ENCODE results near the gene DLX2.

The DLX2 gene

GRCh38 chr2:172094294-172095145 lies 8.2 kb downstream of the DLX2 start:
- DNase-seq (ENCODE audit: low read depth in 1 of 2, low spot score in 1 of 2) = no peak

- no peak for DNase-seq (ENCODE audit: low read depth in 1 of 2, low spot score in 1 of 2)
These were observed 9.0 kb downstream of the DLX2 start for GRCh38 chr2:172093416-172094293.

- DNase-seq (ENCODE audit: low read depth in 1 of 2, low spot score in 1 of 2) = no peak
These were observed 9.8 kb downstream of the DLX2 start for GRCh38 chr2:172092716-172093415.

- no peak for DNase-seq (ENCODE audit: low read depth in 1 of 2, low spot score in 1 of 2)
These were observed 10.7 kb downstream of the DLX2 start for GRCh38 chr2:172091761-172092566.

- DNase-seq (ENCODE audit: low read depth in 1 of 2, low spot score in 1 of 2) = no peak
These were observed 11.6 kb downstream of the DLX2 start for GRCh38 chr2:172091000-172091641.

- no peak for DNase-seq (ENCODE audit: low read depth in 1 of 2, low spot score in 1 of 2)
These were observed 12.4 kb downstream of the DLX2 start for GRCh38 chr2:172090044-172090961.

- DNase-seq (ENCODE audit: low read depth in 1 of 2, low spot score in 1 of 2) = no peak
These were observed 13.1 kb downstream of the DLX2 start for GRCh38 chr2:172089633-172090032.

GRCh38 chr2:172089005-172089504 lies 13.6 kb downstream of the DLX2 start:
- DNase-seq (ENCODE audit: low read depth in 1 of 2, low spot score in 1 of 2) = no peak

GRCh38 chr2:172088245-172089004 lies 14.3 kb downstream of the DLX2 start:
- no peak for DNase-seq (ENCODE audit: low read depth in 1 of 2, low spot score in 1 of 2)

GRCh38 chr2:172087780-172088244 lies 14.9 kb downstream of the DLX2 start:
- DNase-seq (ENCODE audit: low read depth in 1 of 2, low spot score in 1 of 2) = no peak

GRCh38 chr2:172087207-172087779 lies 15.4 kb downstream of the DLX2 start:
- no peak for DNase-seq (ENCODE audit: low read depth in 1 of 2, low spot score in 1 of 2)

- DNase-seq (ENCODE audit: low read depth in 1 of 2, low spot score in 1 of 2) = peak in 1 of 2 donors; percentile 45
These were observed 16.2 kb downstream of the DLX2 start for GRCh38 chr2:172086241-172087206.

- no peak for DNase-seq (ENCODE audit: low read depth in 1 of 2, low spot score in 1 of 2)
These were observed 17.1 kb downstream of the DLX2 start, which contains the start of gene DLX1 for GRCh38 chr2:172085460-172086159. Gene DLX1, plus strand, starts transcription at chr2:172085507. Its CDS starts 171 bp downstream, at chr2:172085678.

- DNase-seq (ENCODE audit: low read depth in 1 of 2, low spot score in 1 of 2) = no peak
These were observed 17.8 kb downstream of the DLX2 start for GRCh38 chr2:172084645-172085459.

GRCh38 chr2:172084395-172084644 lies 18.4 kb downstream of the DLX2 start:
- no peak for DNase-seq (ENCODE audit: low read depth in 1 of 2, low spot score in 1 of 2)
